Tibial nerve (tissue), 4 donors: ENCODE measurements around the gene DGCR2.

Experiments
- CTCF ChIP-seq, 5 experiments: fragments of 200-600 bp in 3 of 5; fragments of 450-650 bp in 2 of 5; sonication (generic) in 3 of 5; IDR thresholded peaks; one replicate each; pipeline ENCODE4 v1.5.1; 2016 to 2019; ENCODE audit warnings: antibody characterized with exemption in 5 of 5, mild to moderate bottlenecking in 3 of 5, moderate library complexity in 2 of 5
- EP300 ChIP-seq, 2 donors: sonication (generic); formaldehyde crosslinking; IDR thresholded peaks; one replicate each; pipeline ENCODE4 v1.6.1; 2017; ENCODE audit warnings: antibody characterized with exemption in 2 of 2, mild to moderate bottlenecking in 1 of 2
- POLR2A ChIP-seq, 2 donors: fragments of 450-650 bp; IDR thresholded peaks; one replicate each; pipeline ENCODE4 v1.6.1; 2017; ENCODE audit warnings: antibody characterized with exemption in 2 of 2, mild to moderate bottlenecking in 2 of 2, moderate library complexity in 2 of 2

GRCh38 chr22:19014886-19015285, 107.3 kb downstream of the DGCR2 start:
- no peak for TF ChIP-seq POLR2A (IDR thresholded peaks at IDR 0.05)
- TF ChIP-seq CTCF (IDR thresholded peaks at IDR 0.05) = no peak
- TF ChIP-seq EP300 (IDR thresholded peaks at IDR 0.05) = no peak
